HG02981 (cell line): ENCODE measurements around the gene DHCR24.

ENCODE experiments used
- ATAC-seq: cut with Tn5 transposase; IDR thresholded peaks from one replicate; pipeline ENCODE4 v1.9.1; 2021; ENCODE audit warnings: mild to moderate bottlenecking, moderate library complexity; ENCODE audit not compliant: unreplicated experiment

DHCR24 gene

GRCh38 chr1:54805466-54805865, 81.5 kb downstream of the DHCR24 start:
- ATAC-seq, result no peak

- no peak for ATAC-seq
Observed at GRCh38 chr1:54804471-54805132, 82.4 kb downstream of the DHCR24 start.

- no peak for ATAC-seq
Observed at GRCh38 chr1:54803761-54804470, 83.1 kb downstream of the DHCR24 start.

GRCh38 chr1:54800899-54801759, 85.9 kb downstream of the DHCR24 start, which contains the start of gene TTC22:
Gene TTC22, minus strand, starts transcription at chr1:54801323. Its CDS starts 160 bp downstream, at chr1:54801163.
- ATAC-seq, result peak; percentile 79

- no peak for ATAC-seq
Observed at GRCh38 chr1:54800041-54800898, 86.7 kb downstream of the DHCR24 start.
